HEK293T (cell line): ENCODE results near the gene IBTK.
"Not testable (repeated sequence)": the region's sequence is repeated elsewhere in the genome, so short reads cannot be mapped to it uniquely, and the experiment has no call there.

ENCODE experiments used
- CTCF ChIA-PET: fragments of 350-600 bp; formaldehyde crosslinking; extraction: SDS; loops from one replicate; lab custom pipeline; 2021; ENCODE audit warnings: antibody characterized with exemption, inconsistent platforms; lab: Yijun Ruan, JAX
- POLR2A ChIA-PET: fragments of 350-600 bp; formaldehyde crosslinking; extraction: SDS; loops from one replicate; lab custom pipeline; 2020; ENCODE audit warnings: antibody characterized with exemption, inconsistent platforms; lab: Yijun Ruan, JAX
- DNase-seq: peaks from one replicate; pipeline ENCODE4 v3.0.0; 2012; ENCODE audit warnings: mixed read lengths; ENCODE audit errors: extremely low spot score
- ARNT ChIP-seq: fragments of 450-650 bp; IDR thresholded peaks from 2 replicates; pipeline ENCODE4 v1.6.1; 2017; ENCODE audit warnings: mild to moderate bottlenecking
- BHLHE40 ChIP-seq: fragments of 450-650 bp; IDR thresholded peaks from 2 replicates; pipeline ENCODE4 v1.6.1; 2016; ENCODE audit warnings: mild to moderate bottlenecking, moderate library complexity, borderline replicate concordance
- CTBP1 ChIP-seq: fragments of 450-650 bp; IDR thresholded peaks from 2 replicates; pipeline ENCODE4 v1.6.1; 2016; ENCODE audit warnings: borderline replicate concordance
- ELF4 ChIP-seq: fragments of 450-650 bp; IDR thresholded peaks from 2 replicates; pipeline ENCODE4 v1.6.1; 2017; ENCODE audit warnings: antibody characterized with exemption
- FOXA1 ChIP-seq: fragments of 450-650 bp; IDR thresholded peaks from 2 replicates; pipeline ENCODE4 v1.6.1; 2016; ENCODE audit warnings: mild to moderate bottlenecking
- FOXK2 ChIP-seq: fragments of 450-650 bp; IDR thresholded peaks from 2 replicates; pipeline ENCODE4 v1.6.1; 2016; ENCODE audit warnings: mild to moderate bottlenecking
- FOXM1 ChIP-seq: fragments of 450-650 bp; IDR thresholded peaks from 2 replicates; pipeline ENCODE4 v1.6.1; 2017; ENCODE audit warnings: mild to moderate bottlenecking, borderline replicate concordance
- HDGF ChIP-seq: fragments of 450-650 bp; IDR thresholded peaks from 2 replicates; pipeline ENCODE4 v1.6.1; 2017; ENCODE audit warnings: antibody characterized with exemption, borderline replicate concordance
- L3MBTL2 ChIP-seq: fragments of 450-650 bp; conservative IDR thresholded peaks from 2 replicates; pipeline ENCODE4 v1.6.1; 2016; ENCODE audit warnings: mild to moderate bottlenecking
- LEF1 ChIP-seq: fragments of 450-650 bp; IDR thresholded peaks from 2 replicates; pipeline ENCODE4 v1.6.1; 2017; ENCODE audit warnings: mild to moderate bottlenecking, borderline replicate concordance
- NFRKB ChIP-seq: fragments of 450-650 bp; IDR thresholded peaks from 2 replicates; pipeline ENCODE4 v1.6.1; 2016; ENCODE audit warnings: mild to moderate bottlenecking, moderate library complexity
- SP1 ChIP-seq: fragments of 450-650 bp; IDR thresholded peaks from 2 replicates; pipeline ENCODE4 v1.6.1; 2017
- SUZ12 ChIP-seq: fragments of 450-650 bp; IDR thresholded peaks from 2 replicates; pipeline ENCODE4 v1.6.1; 2016; ENCODE audit warnings: mild to moderate bottlenecking
- TARDBP ChIP-seq: fragments of 450-650 bp; IDR thresholded peaks from 2 replicates; pipeline ENCODE4 v1.6.1; 2016
- ZNF384 ChIP-seq: fragments of 450-650 bp; IDR thresholded peaks from 2 replicates; pipeline ENCODE4 v1.6.1; 2016
- TF ChIP-seq, protein P1 (sequence below): fragments of 450-650 bp; IDR thresholded peaks from 2 replicates; pipeline ENCODE4 v1.6.1; 2016

Gene IBTK

DNA sequence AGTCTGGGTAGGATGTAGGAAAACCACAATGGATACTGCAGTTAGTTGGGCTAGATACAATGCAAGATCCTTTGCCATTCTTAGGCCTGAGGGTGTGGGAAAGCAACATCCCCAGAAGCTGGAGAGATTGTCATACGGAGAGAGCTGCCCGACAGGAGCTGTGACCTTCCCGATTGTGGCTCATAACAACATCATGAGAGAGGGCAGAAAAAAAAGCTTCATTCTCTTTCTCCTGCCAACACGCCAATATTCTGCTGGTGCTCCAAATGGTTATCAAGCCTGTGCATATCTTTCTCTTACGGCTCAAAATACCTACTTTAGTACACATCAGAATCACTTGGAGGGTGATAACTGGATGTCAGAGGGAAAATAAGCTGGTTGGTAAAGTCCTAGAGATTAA is 81.1 kb downstream of the IBTK start:
- CTCF ChIA-PET: no interaction called here
- DNase-seq: no peak
- POLR2A ChIA-PET: no interaction called here
- TF ChIP-seq ZNF384 (no peak), FOXK2 (no peak), NFRKB (no peak), BHLHE40 (no peak), FOXM1 (no peak), CTBP1 (no peak), L3MBTL2 (no peak), ARNT (no peak), SUZ12 (no peak), SP1 (no peak), LEF1 (no peak), TARDBP (no peak), ELF4 (no peak), HDGF (no peak), FOXA1 (no peak)
- TF ChIP-seq, protein P1, sequence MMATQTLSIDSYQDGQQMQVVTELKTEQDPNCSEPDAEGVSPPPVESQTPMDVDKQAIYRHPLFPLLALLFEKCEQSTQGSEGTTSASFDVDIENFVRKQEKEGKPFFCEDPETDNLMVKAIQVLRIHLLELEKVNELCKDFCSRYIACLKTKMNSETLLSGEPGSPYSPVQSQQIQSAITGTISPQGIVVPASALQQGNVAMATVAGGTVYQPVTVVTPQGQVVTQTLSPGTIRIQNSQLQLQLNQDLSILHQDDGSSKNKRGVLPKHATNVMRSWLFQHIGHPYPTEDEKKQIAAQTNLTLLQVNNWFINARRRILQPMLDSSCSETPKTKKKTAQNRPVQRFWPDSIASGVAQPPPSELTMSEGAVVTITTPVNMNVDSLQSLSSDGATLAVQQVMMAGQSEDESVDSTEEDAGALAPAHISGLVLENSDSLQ: no peak

DNA sequence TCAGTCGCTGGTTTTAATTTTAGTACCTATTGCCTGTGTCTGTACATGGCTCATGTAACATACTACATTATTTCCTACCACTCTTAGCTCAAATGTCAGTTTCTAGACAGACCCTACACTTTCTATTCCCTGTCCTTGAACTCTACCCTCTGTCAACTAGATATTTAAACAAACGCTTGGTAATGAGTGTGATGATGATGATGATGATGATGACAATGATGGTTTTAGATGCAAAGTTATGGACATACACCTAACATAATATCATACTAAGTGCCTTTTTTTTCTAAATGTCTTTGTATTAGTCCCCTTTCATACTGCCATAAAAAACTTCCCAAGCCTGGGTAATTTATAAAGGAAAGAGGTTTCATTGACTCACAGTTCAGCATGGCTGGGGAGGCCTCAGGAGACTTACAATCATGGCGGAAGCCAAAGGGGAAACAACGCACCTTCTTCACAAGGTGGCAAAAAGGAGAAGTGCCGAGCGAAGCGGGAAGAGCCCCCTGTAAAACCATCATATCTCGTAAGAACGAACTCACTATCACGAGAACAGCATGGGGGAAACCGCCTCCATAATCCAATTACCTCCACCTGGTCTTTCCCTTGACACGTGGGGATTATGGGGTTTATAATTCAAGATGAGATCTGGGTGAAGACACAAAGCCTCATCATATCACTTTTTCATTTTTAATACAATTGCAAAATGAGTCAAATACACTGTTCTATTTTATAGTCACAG is 87.1 kb downstream of the IBTK start:
- no peak for DNase-seq
- ChIA-PET CTCF (no interaction called here), POLR2A (no interaction called here)
- TF ChIP-seq FOXK2 (no peak), NFRKB (no peak), HDGF (no peak), BHLHE40 (no peak)

DNA sequence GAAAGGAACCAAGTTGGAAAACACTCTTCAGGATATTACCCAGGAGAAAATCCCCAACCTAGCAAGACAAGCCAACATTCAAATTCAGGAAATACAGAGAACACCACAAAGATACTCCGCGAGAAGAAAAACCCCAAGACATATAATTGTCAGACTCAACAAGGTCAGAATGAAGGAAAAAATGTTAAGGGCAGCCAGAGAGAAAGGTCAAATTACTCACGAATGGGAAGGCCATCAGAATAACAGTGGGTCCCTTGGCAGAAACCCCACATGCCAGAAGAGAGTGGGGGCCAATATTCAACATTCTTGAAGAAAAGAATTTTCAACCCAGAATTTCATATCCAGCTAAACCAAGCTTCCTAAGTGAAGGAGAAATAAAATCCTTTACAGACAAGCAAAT is 94.8 kb downstream of the IBTK start:
- CTCF ChIA-PET, DNase-seq, POLR2A ChIA-PET: not testable (repeated sequence)

DNA sequence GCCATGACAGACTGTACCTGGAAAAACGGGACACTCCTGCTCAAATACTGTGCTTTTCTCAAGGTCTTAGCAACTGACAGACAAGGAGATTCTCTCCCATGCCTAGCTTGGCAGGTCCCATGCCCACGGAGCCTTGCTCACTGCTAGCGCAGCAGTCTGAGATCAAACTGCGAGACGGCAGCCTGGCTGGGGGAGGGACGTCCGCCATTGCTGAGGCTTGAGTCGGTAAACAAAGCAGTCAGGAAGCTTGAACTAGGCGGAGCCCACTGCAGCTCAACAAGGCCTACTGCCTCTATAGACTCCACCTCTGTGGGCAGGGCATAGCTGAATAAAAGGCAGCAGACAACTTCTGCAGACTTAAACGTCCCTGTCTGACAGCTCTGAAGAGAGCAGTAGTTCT is 96.4 kb downstream of the IBTK start:
- DNase-seq, POLR2A ChIA-PET, CTCF ChIA-PET: not testable (repeated sequence)

DNA sequence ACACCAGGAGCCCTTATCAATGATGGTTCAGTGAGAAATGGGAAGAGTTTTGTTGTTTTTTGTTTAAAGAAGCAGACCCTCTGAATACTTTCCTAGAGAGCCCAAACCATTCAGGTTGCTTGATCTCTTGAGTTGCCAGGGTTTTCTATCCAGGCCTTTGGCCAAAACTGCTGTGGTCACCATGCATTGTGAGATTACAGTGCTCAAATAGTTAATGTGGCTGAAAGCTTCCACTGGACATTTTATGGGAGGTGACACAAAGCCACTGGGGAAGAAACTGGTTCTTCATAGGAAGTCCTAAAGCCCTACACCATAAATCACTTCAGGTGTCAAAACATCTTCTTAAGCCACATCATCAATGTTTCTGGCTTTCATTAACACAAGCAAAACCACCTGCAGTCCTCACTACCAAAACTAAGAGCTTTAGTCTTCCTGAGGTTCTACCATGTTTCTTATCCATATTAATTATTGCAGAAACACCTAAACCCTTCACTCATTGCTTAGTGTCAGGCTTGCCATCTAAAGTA is 101.6 kb downstream of the IBTK start:
- no peak for DNase-seq
- POLR2A ChIA-PET: no interaction called here
- CTCF ChIA-PET: no interaction called here
- no peak for TF ChIP-seq HDGF
- TF ChIP-seq, protein P1: 0 out of 2 replicates have a peak, but pooled peaks have one; percentile 16

DNA sequence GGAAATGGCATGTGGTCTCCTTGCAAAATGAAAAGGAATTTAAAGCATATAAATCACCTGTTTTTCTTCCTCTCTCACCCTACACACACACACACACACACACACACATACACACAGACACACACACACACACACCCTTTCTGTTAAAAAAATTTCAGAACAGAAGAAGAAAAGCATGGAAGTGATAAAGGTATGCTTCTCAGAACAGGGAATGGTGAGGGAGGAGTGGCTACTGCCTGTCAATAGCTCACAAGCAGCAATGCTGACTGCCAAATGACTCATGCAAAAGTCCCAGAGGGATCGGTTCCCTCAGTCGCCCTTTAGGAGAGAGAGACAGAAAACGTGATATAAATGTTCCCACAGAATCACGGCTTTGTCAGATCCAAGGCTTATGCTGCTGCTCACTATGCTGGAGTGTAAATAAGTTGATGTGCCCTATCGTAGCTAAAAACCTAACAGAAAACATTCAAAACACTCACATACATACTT is 102.6 kb downstream of the IBTK start:
- ChIA-PET POLR2A (interaction anchor here (1.5 to 1.7 kb wide), 2 partner anchors 14 to 393 kb away, joined by 3 to 5 read pairs; no protein-coding TSS in a partner anchor), CTCF (interaction anchor here (0.7 kb wide), 1 partner anchor 8 kb away, joined by 3 read pairs; no protein-coding TSS in a partner anchor)
- peak; percentile 21 for DNase-seq
- TF ChIP-seq ELF4: no peak
- TF ChIP-seq SUZ12: no peak
- no peak for TF ChIP-seq FOXM1
- TF ChIP-seq SP1: no peak
- TF ChIP-seq TARDBP: no peak
- no peak for TF ChIP-seq ZNF384
- no peak for TF ChIP-seq FOXK2
- no peak for TF ChIP-seq L3MBTL2
- no peak for TF ChIP-seq NFRKB
- TF ChIP-seq CTBP1: no peak
- TF ChIP-seq LEF1: no peak

DNA sequence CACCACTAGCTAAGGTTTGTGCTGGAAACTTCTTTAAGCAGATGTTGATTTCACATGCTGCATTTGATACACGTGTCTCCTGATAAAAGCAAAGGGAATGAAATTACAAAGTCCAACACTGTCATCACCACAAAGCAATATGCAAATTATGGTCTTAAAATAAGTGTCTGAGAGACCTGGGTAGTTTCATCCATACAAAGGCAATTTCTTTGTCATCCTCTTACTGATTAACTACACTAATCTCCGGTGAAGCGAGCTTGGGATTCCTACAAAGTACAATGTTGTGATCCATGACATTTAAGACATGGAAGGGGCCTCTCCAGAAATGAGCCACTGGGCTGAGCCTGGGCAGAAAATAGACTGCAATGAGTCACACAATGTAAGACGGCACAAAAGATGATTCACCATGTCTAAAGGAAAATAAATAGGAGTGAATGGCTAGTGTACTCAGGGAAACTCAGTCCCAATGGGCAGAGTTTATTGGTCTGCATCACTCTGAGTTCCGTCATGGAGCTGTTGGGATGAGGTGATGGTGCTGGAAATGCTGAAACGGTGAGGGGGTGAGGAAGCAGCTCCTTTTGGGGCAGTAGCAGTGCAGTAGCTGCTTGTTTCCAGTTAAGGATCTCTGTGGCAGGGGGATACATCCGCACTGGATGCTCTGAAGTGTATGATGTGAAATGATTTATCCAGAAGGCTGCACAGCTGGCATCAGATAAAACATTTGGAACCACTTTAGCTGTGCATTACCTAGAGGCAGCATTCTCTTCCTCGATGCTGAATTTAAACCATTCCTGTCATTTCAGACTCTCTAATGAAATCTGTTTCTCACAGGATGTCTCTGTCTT is 103.3 kb downstream of the IBTK start:
- ChIA-PET CTCF (no interaction called here), POLR2A (interaction anchor here (0.7 to 1.7 kb wide), 5 partner anchors 13 to 392 kb away, joined by 3 to 5 read pairs (median 3); no protein-coding TSS in a partner anchor)
- peak; percentile 13 for DNase-seq
- TF ChIP-seq FOXM1 (no peak), FOXA1 (no peak), SP1 (no peak), ZNF384 (no peak), CTBP1 (no peak), L3MBTL2 (no peak), ARNT (no peak), TARDBP (no peak), ELF4 (no peak), FOXK2 (no peak), LEF1 (no peak), BHLHE40 (no peak), SUZ12 (no peak), HDGF (no peak), NFRKB (no peak)
- TF ChIP-seq, protein P1: no peak
